K562 (cell line): ENCODE results near the gene PLD1. TPM values are rescaled to one million over a fixed set of nuclear protein-coding genes. Genes with fewer than 3 reads are reported as not detected.

ENCODE experiments used
- ATAC-seq: fragments of 200-7000 bp; cut with Tn5 transposase; 3 replicates; pipeline ENCODE4 v1.9.1; 2020; ENCODE audit warnings: moderate library complexity
- BruUV-seq: library from RNA; stranded (reverse); fragments of 400-500 nt; replicated peaks from 2 replicates; lab custom pipeline; 2021; lab: Mats Ljungman, UMichigan
- CTCF ChIA-PET: fragments of 300-600 bp; formaldehyde crosslinking; extraction: SDS; loops from one replicate; lab custom pipeline; 2021; ENCODE audit warnings: low intra/inter-chr PET ratio; lab: Yijun Ruan, JAX
- POLR2A ChIA-PET: fragments of 300-600, 350-650 bp; sonication (Branson Sonifier 250); formaldehyde crosslinking; extraction: SDS; loops from one replicate; lab custom pipeline; 2021; ENCODE audit warnings: antibody characterized with exemption, inconsistent platforms; lab: Yijun Ruan, JAX
- DNase-seq, 4 experiments: peaks; one replicate each; pipeline versions ENCODE4 v3.0.0 to v3.0.0-alpha.2; 2011 to 2018; ENCODE audit warnings: low spot score in 3 of 4, mixed read lengths in 3 of 4; ENCODE audit errors: extremely low read depth in 1 of 4
- FAIRE-seq: peaks from 2 replicates; lab custom pipeline; 2011; peaks lifted over from hg19 to GRCh38; lab: Jason Lieb, UNC
- H2AFZ ChIP-seq: 2 replicates; pipeline ENCODE4 v1.6.0; 2011; ENCODE audit warnings: low read depth, low read length, control low read depth, inconsistent platforms
- H3K27ac ChIP-seq: fragments of 200-600 bp; 3 replicates; pipeline ENCODE4 v1.8.0; 2011; ENCODE audit warnings: low read depth, mild to moderate bottlenecking, control low read depth, inconsistent platforms, low read length, moderate library complexity, mixed read lengths; ENCODE audit errors: extremely low read depth
- H3K27me3 ChIP-seq, 2 experiments: fragments of 300-600 bp in 1 of 2; 2 replicates in 1 of 2; 3 replicates in 1 of 2; pipeline versions ENCODE4 v1.6.0 to v1.8.0; 2011; ENCODE audit warnings: inconsistent platforms in 2 of 2, low read length in 2 of 2, mild to moderate bottlenecking in 1 of 2, mixed read lengths in 1 of 2, moderate library complexity in 1 of 2; ENCODE audit not compliant: control insufficient read depth in 2 of 2, insufficient read depth in 2 of 2
- H3K36me3 ChIP-seq: fragments of 300-600 bp; 3 replicates; pipeline ENCODE4 v1.8.0; 2011; ENCODE audit warnings: mild to moderate bottlenecking, low read length, inconsistent platforms; ENCODE audit not compliant: control insufficient read depth, insufficient read depth
- H3K4me1 ChIP-seq, 2 experiments: fragments of 200-600 bp in 1 of 2; replicated peaks in 1 of 2; 2 replicates in 1 of 2; 3 replicates in 1 of 2; pipeline versions ENCODE4 v1.5.1 to v1.8.0; 2011; ENCODE audit warnings: inconsistent platforms in 2 of 2, low read length in 2 of 2, mild to moderate bottlenecking in 1 of 2, mixed read lengths in 1 of 2, moderate library complexity in 1 of 2; ENCODE audit not compliant: control insufficient read depth in 2 of 2, insufficient read depth in 2 of 2
- H3K4me2 ChIP-seq: 2 replicates; pipeline ENCODE4 v1.6.1; 2011; ENCODE audit warnings: low read length, control low read depth, inconsistent platforms, mixed read lengths; ENCODE audit not compliant: insufficient read depth
- H3K4me3 ChIP-seq: fragments of 200-600 bp; sonication (generic), shearing (Covaris generic); 2 replicates; pipeline ENCODE4 v1.5.1; 2016; ENCODE audit warnings: control low read depth, inconsistent platforms
- H3K79me2 ChIP-seq: fragments of 200-600 bp; 3 replicates; pipeline ENCODE4 v1.8.0; 2011; ENCODE audit warnings: low read length, inconsistent platforms; ENCODE audit not compliant: control insufficient read depth, insufficient read depth
- H3K9ac ChIP-seq, 2 experiments: 2 replicates each; pipeline versions ENCODE4 v1.6.0 to v1.6.1; 2011; ENCODE audit warnings: low read depth in 2 of 2, low read length in 2 of 2, control low read depth in 1 of 2, inconsistent platforms in 1 of 2, mild to moderate bottlenecking in 1 of 2, mixed read lengths in 1 of 2; ENCODE audit not compliant: insufficient read depth in 1 of 2
- H3K9me1 ChIP-seq: one replicate; pipeline ENCODE4 v1.6.0; 2011; ENCODE audit warnings: inconsistent platforms, mild to moderate bottlenecking, low read length, moderate library complexity; ENCODE audit not compliant: control insufficient read depth, insufficient read depth
- H3K9me3 ChIP-seq: replicated peaks from 2 replicates; pipeline ENCODE4 v1.5.1; 2011; ENCODE audit warnings: low read depth, low read length, inconsistent platforms; ENCODE audit not compliant: control insufficient read depth, insufficient read depth
- H4K20me1 ChIP-seq: replicated peaks from 2 replicates; pipeline ENCODE4 v1.6.1; 2011; ENCODE audit warnings: low read length, inconsistent platforms, mixed read lengths; ENCODE audit not compliant: control insufficient read depth, insufficient read depth
- KLF6 ChIP-seq: fragments of 250-450 bp; sonication (Bioruptor Pico); IDR thresholded peaks from 2 replicates; pipeline ENCODE4 v1.4.0; 2020; ENCODE audit warnings: mild to moderate bottlenecking, moderate library complexity, borderline replicate concordance
- MITF ChIP-seq: IDR thresholded peaks from 2 replicates; pipeline ENCODE4 v1.6.1; 2014; ENCODE audit warnings: antibody characterized with exemption
- PHTF2 ChIP-seq: fragments of 250-450 bp; sonication (Bioruptor Pico); IDR thresholded peaks from 2 replicates; pipeline ENCODE4 v1.5.0; 2021; ENCODE audit warnings: mild to moderate bottlenecking
- PURB ChIP-seq: sonication (generic); formaldehyde crosslinking; IDR thresholded peaks from 2 replicates; pipeline ENCODE4 v1.9.0; 2021; ENCODE audit warnings: low read depth, mild to moderate bottlenecking, missing genetic modification reagents
- SMAD3 ChIP-seq: fragments of 450-650 bp; formaldehyde crosslinking; conservative IDR thresholded peaks from 2 replicates; pipeline ENCODE4 v1.4.0; 2020; ENCODE audit warnings: mild to moderate bottlenecking
- SMARCA5 ChIP-seq: fragments of 450-650 bp; IDR thresholded peaks from 2 replicates; pipeline ENCODE4 v1.6.1; 2016
- SRSF7 ChIP-seq: fragments of 200-400 bp; formaldehyde crosslinking; optimal IDR thresholded peaks from 2 replicates; pipeline ENCODE3; 2017; ENCODE audit warnings: mild to moderate bottlenecking, low read depth, low read length
- SRSF9 ChIP-seq: fragments of 200-400 bp; formaldehyde crosslinking; IDR thresholded peaks from 2 replicates; pipeline ENCODE4 v1.6.1; 2017; ENCODE audit warnings: low read depth, low read length, borderline replicate concordance
- USF2 ChIP-seq: sonication (generic); formaldehyde crosslinking; IDR thresholded peaks from 2 replicates; pipeline ENCODE4 v1.5.0; 2020; ENCODE audit warnings: missing genetic modification reagents
- ZNF707 ChIP-seq: fragments of 250-450 bp; sonication (Bioruptor Pico); conservative IDR thresholded peaks from 2 replicates; pipeline ENCODE4 v1.8.0; 2022; ENCODE audit warnings: inconsistent platforms, mild to moderate bottlenecking, moderate library complexity
- WGBS: fragments of 100-300 bp; shearing (Covaris generic); methylation state at CpG from one replicate; pipeline ENCODE4 v1.1.6; 2016; ENCODE audit warnings: low coverage, mixed read lengths; ENCODE audit not compliant: insufficient coverage; ENCODE audit errors: missing lambda C conversion rate; 5-methylcytosine and 5-hydroxymethylcytosine counted together
- in situ Hi-C: fragments of 300-500 bp; cut with MboI; formaldehyde crosslinking; loops from 4 replicates; pipeline ENCODE4 v1.15.0; 2018; ENCODE audit warnings: inconsistent platforms, mixed read lengths
- intact Hi-C: fragments of 100-400 bp; cut with micrococcal nuclease; formaldehyde crosslinking; loops from 2 replicates; pipeline ENCODE4 v1.14.2; 2022
- polyA plus RNA-seq, 8 experiments: library from polyadenylated mRNA; depleted of rRNA in 4 of 8; stranded (reverse) in 5 of 8; unstranded in 3 of 8; fragments of >200 nt; fragmentation: Nextera tagmentation in 2 of 8; fragmentation: Illumina TruSeq in 1 of 8; extraction: Ambion mirVana in 2 of 8; extraction: Trizol in 1 of 8; gene quantifications; 2 replicates each; pipeline versions ENCODE4 v1.2.1 to v1.2.3, GENCODE V29; 2011 to 2014; ENCODE audit warnings: inconsistent platforms in 1 of 8, missing spikeins in 1 of 8
- total RNA-seq, 7 experiments: library from RNA; depleted of rRNA in 6 of 7; stranded (reverse); fragments of >200 nt in 6 of 7; fragmentation: Illumina TruSeq in 2 of 7; extraction: Trizol in 2 of 7; gene quantifications; 2 replicates each; pipeline versions ENCODE4 v1.2.1 to v1.2.3, GENCODE V29; 2011 to 2021; ENCODE audit warnings: low replicate concordance in 1 of 7
- TF ChIP-seq, protein P1 (sequence below), 3 experiments: fragments of 200-800 bp in 1 of 3; fragments of 250-450 bp in 1 of 3; fragments of 450-650 bp in 1 of 3; sonication (Bioruptor Pico) in 1 of 3; sonication (Bioruptor generic) in 1 of 3; formaldehyde crosslinking in 1 of 3; IDR thresholded peaks; 2 replicates each; pipeline versions ENCODE4 v1.6.1 to v1.8.0; 2016 to 2022; ENCODE audit warnings: mild to moderate bottlenecking in 2 of 3, missing genetic modification characterization in 2 of 3, missing compliant biosample characterization in 1 of 3, moderate library complexity in 1 of 3

PLD1 gene
- total and polyA plus RNA-seq, 9 of the 15 experiments (the other 6 are each of a cell fraction or from before 2014, with no cell fraction given): 8.4 to 26.1 (median 18.6) TPM

- no peak for TF ChIP-seq PHTF2 (CRISPR knock-in tag)
- no peak for TF ChIP-seq SMARCA5
- no peak for TF ChIP-seq SMAD3 (CRISPR knock-in tag)
- TF ChIP-seq ZNF707 (CRISPR knock-in tag): no peak
- TF ChIP-seq SRSF9: no peak
- TF ChIP-seq SRSF7: no peak
- no peaks in the 10 kb centered on the region for H3K9me1 ChIP-seq
- no peak overlapping the region for H3K4me2 ChIP-seq
- H2AFZ ChIP-seq: no peak overlapping the region; the same call in 1 of the 2 replicates
- no peak overlapping the region for H3K4me3 ChIP-seq
- H4K20me1 ChIP-seq: no peaks in the 10 kb centered on the region
- no peaks in the 10 kb centered on the region for H3K27me3 ChIP-seq
- no peaks in the 10 kb centered on the region for H3K79me2 ChIP-seq
- H3K27ac ChIP-seq: no peak overlapping the region
- intact Hi-C loops: no loop called here
- CTCF ChIA-PET: no interaction called here
- ATAC-seq (no peak), FAIRE-seq (no peak), DNase-seq (no peak)
- no peak overlapping the region for H3K9ac ChIP-seq
- no peaks in the 10 kb centered on the region for H3K36me3 ChIP-seq
- in situ Hi-C loops: loop anchor here (25.0 kb wide), 1 partner anchor 949 kb away; no protein-coding TSS in a partner anchor
- BruUV-seq: no TSS peak
- 9% methylated on average over 3 of the region's 3 CpGs for WGBS
- no peaks in the 10 kb centered on the region for H3K9me3 ChIP-seq
- no peaks in the 10 kb centered on the region for H3K4me1 ChIP-seq
- POLR2A ChIA-PET: interaction anchor here (1.1 kb wide), 1 partner anchor 12 kb away, joined by 4 read pairs; no protein-coding TSS in a partner anchor
These were observed 224.0 kb downstream of the PLD1 start for GRCh38 chr3:171586274-171586673.

DNA sequence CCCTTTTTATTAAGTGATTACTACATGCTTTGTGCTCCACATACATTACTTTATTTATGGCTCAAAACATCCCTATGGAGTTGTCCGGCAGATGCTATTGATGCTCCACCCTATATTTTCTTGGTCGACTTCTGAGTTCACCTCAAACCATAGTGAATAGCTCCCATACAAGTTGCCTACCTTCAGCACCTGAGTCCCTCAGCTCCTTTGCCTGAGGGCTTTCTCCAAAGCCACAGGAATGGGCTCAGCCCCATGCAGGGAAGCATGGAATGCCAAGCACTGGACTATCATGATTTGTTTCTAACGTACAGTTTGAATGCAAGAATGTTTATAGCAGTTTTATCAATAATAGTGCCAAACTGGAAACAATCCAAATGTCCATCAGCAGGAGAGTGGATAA lies 225.2 kb downstream of the PLD1 start:
- Histone ChIP-seq H3K9me1 (no peaks in the 10 kb centered on the region), H3K36me3 (no peaks in the 10 kb centered on the region), H3K4me3 (no peak overlapping the region), H3K4me1 (no peaks in the 10 kb centered on the region), H3K9ac (no peak overlapping the region), H3K27me3 (no peaks in the 10 kb centered on the region), H2AFZ (no peak overlapping the region), H3K79me2 (no peaks in the 10 kb centered on the region), H3K4me2 (no peak overlapping the region), H4K20me1 (no peaks in the 10 kb centered on the region), H3K9me3 (no peaks in the 10 kb centered on the region), H3K27ac (no peak overlapping the region)
- 32% methylated on average over 3 of the region's 3 CpGs for WGBS
- ChIA-PET POLR2A (no interaction called here), CTCF (no interaction called here)
- FAIRE-seq (no peak), DNase-seq (no peak), ATAC-seq (no peak)
- intact Hi-C loops: no loop called here
- in situ Hi-C loops: loop anchor here (25.0 kb wide), 1 partner anchor 948 kb away; no protein-coding TSS in a partner anchor
- BruUV-seq: no TSS peak
- no peak for TF ChIP-seq USF2 (CRISPR knock-in tag)
- TF ChIP-seq MITF: no peak
- no peak for TF ChIP-seq KLF6
- TF ChIP-seq, protein P1, sequence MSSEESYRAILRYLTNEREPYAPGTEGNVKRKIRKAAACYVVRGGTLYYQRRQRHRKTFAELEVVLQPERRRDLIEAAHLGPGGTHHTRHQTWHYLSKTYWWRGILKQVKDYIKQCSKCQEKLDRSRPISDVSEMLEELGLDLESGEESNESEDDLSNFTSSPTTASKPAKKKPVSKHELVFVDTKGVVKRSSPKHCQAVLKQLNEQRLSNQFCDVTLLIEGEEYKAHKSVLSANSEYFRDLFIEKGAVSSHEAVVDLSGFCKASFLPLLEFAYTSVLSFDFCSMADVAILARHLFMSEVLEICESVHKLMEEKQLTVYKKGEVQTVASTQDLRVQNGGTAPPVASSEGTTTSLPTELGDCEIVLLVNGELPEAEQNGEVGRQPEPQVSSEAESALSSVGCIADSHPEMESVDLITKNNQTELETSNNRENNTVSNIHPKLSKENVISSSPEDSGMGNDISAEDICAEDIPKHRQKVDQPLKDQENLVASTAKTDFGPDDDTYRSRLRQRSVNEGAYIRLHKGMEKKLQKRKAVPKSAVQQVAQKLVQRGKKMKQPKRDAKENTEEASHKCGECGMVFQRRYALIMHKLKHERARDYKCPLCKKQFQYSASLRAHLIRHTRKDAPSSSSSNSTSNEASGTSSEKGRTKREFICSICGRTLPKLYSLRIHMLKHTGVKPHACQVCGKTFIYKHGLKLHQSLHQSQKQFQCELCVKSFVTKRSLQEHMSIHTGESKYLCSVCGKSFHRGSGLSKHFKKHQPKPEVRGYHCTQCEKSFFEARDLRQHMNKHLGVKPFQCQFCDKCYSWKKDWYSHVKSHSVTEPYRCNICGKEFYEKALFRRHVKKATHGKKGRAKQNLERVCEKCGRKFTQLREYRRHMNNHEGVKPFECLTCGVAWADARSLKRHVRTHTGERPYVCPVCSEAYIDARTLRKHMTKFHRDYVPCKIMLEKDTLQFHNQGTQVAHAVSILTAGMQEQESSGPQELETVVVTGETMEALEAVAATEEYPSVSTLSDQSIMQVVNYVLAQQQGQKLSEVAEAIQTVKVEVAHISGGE (CRISPR knock-in tag; IDR thresholded peaks at IDR 0.05): no peak
- TF ChIP-seq PURB (CRISPR knock-in tag): no peak
